Transverse colon (tissue), 4 donors: Measurements from ENCODE around the gene JAKMIP3. TPM values are rescaled to one million over a fixed set of nuclear protein-coding genes. Genes with fewer than 3 reads are reported as not detected.

ENCODE experiments used
- DNase-seq: peaks from one replicate; pipeline ENCODE4 v3.0.0-alpha.2; 2019
- H3K27ac ChIP-seq, 4 donors: fragments of 200-600 bp; sonication (generic); 2 replicates each; pipeline ENCODE4 v1.5.1; 2016 to 2018; ENCODE audit warnings: inconsistent platforms in 4 of 4
- H3K27me3 ChIP-seq: fragments of 200-600 bp; sonication (generic); 2 replicates; pipeline ENCODE4 v1.5.1; 2017; ENCODE audit warnings: inconsistent platforms
- H3K36me3 ChIP-seq, 4 donors: fragments of 200-600 bp; sonication (generic); 2 replicates each; pipeline ENCODE4 v1.5.1; 2017 to 2019; ENCODE audit warnings: inconsistent platforms in 4 of 4
- H3K4me1 ChIP-seq, 4 donors: fragments of 200-600 bp; sonication (generic); 2 replicates each; pipeline ENCODE4 v1.5.1; 2017 to 2020; ENCODE audit warnings: inconsistent platforms in 4 of 4
- H3K4me3 ChIP-seq, 4 donors: fragments of 200-600 bp; sonication (generic); 1 replicate in 1 of 4; 2 replicates in 3 of 4; pipeline versions ENCODE4 v1.5.1 to v1.6.1; 2017 to 2019; ENCODE audit warnings: inconsistent platforms in 4 of 4
- H3K9me3 ChIP-seq, 2 donors: fragments of 200-600 bp; sonication (generic); 2 replicates each; pipeline ENCODE4 v1.5.1; 2017 to 2019; ENCODE audit warnings: inconsistent platforms in 2 of 2
- CTCF ChIP-seq, 5 experiments: fragments of 200-600 bp in 3 of 5; fragments of 450-650 bp in 2 of 5; sonication (generic) in 3 of 5; IDR thresholded peaks; 1 replicate in 2 of 5; 2 replicates in 3 of 5; pipeline ENCODE4 v1.5.1; 2016 to 2017; ENCODE audit warnings: antibody characterized with exemption in 5 of 5, inconsistent platforms in 3 of 5, mild to moderate bottlenecking in 2 of 5, moderate library complexity in 1 of 5
- EP300 ChIP-seq: sonication (generic); formaldehyde crosslinking; IDR thresholded peaks from one replicate; pipeline ENCODE4 v1.6.1; 2017; ENCODE audit warnings: antibody characterized with exemption, low read depth
- POLR2A ChIP-seq: fragments of 450-650 bp; IDR thresholded peaks from one replicate; pipeline ENCODE4 v1.6.1; 2016; ENCODE audit warnings: antibody characterized with exemption, mild to moderate bottlenecking, moderate library complexity
- POLR2AphosphoS5 ChIP-seq, 3 donors: sonication (generic); formaldehyde crosslinking; IDR thresholded peaks; one replicate each; pipeline ENCODE4 v1.6.1; 2016; ENCODE audit warnings: antibody characterized with exemption in 3 of 3
- WGBS, 2 donors: methylation state at CpG; one replicate each; pipeline ENCODE4 v1.1.5; 2018; ENCODE audit warnings: low coverage in 1 of 2; 5-methylcytosine and 5-hydroxymethylcytosine counted together
- in situ Hi-C, 4 donors: fragments of 200-750 bp; cut with MboI; loops; one replicate each; pipeline versions ENCODE4 v1.15.0 to v1.15.1; 2017; ENCODE audit warnings: low sequenced_read_pairs in 3 of 4, low pct_ligation_motif_present in 1 of 4, low pct_unique_long_range_greater_than_20kb in 1 of 4
- intact Hi-C: fragments of 100-400 bp; cut with DNase I; formaldehyde crosslinking; loops from one replicate; pipeline ENCODE4 v1.15.1; 2023; ENCODE audit warnings: low total_unique reads
- total RNA-seq, 4 donors: library from RNA; depleted of rRNA; stranded (reverse); fragments of >200 nt; gene quantifications; one replicate each; pipeline ENCODE4 v1.1.0, GENCODE V29; 2016

Gene JAKMIP3
- total RNA-seq, 4 donors from 2014 or later = 0.14 to 1.1 (median 0.28) TPM

DNA sequence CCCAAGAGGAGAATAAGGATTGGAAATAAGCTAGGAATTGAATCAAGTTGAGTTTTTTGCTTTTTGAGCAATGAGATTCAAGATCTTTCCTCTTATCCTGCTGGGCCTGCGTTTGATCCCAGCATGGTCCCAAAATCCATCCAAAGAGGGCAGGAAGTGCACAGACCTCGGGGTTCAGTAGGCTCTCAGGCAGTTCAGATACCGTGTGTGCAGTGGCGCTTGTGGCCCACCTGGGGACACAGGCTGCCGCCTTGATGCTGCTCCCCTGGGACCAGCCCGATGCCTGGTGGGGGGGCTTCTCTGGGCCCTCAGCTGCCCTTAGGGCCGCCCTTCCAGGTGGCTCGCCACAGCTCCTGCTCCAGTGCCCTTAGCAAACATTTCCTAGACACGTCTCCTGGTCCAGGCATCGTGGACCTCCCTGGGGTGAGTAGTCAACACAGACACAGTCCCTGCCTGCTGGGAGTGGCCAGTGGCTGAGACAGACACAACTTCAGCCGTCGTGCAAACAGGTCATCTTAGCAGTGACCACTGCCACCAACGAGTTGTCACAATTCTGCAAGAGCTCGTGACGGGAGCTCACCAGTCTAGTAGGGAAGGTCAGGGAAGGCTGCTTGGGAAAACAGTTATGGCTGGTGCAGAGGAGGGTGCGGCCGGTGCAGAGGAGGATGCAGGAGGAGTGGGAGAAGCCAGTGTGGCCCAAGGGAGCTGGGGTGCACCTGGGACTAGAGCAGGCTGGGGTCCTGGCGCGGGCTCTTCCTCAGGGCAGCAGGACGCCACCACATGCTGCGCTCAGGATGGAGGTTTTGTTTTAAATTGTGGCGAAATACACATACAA, 21.7 kb upstream of the JAKMIP3 start:
- in situ Hi-C loops (no loop called here), intact Hi-C loops (no loop called here)

GRCh38 chr10:132044803-132045202, 20.9 kb upstream of the JAKMIP3 start:
- H3K4me3 ChIP-seq = no peak overlapping the region
- H3K9me3 ChIP-seq = no peaks in the 10 kb centered on the region
- intact Hi-C loops = no loop called here
- DNase-seq = no peak
- H3K4me1 ChIP-seq = no peaks in the 10 kb centered on the region
- H3K36me3 ChIP-seq = no peaks in the 10 kb centered on the region
- H3K27me3 ChIP-seq = peaks cover 23% of the 10 kb centered on the region
- no peak overlapping the region for H3K27ac ChIP-seq
- TF ChIP-seq POLR2AphosphoS5 (IDR thresholded peaks at IDR 0.05) (no peak), POLR2A (no peak), CTCF (IDR thresholded peaks at IDR 0.05) (no peak), EP300 (no peak)
- 80 to 81% methylated on average over 9 to 18 of the region's 18 CpGs for whole genome bisulfite sequencing, 2 donors
- in situ Hi-C loops = no loop called here

More for the DNA sequence above, 21.7 kb upstream of the JAKMIP3 start:
- H3K9me3 ChIP-seq = no peaks in the 10 kb centered on the region
- H3K4me3 ChIP-seq = no peak overlapping the region
- no peaks in the 10 kb centered on the region for H3K36me3 ChIP-seq
- no peaks in the 10 kb centered on the region for H3K4me1 ChIP-seq
- DNase-seq = no peak
- H3K27me3 ChIP-seq = peaks cover 27% of the 10 kb centered on the region
- 20 to 58% methylated on average over 1 to 22 of the region's 22 CpGs for WGBS, 2 donors
- TF ChIP-seq CTCF (IDR thresholded peaks at IDR 0.05) (no peak), POLR2AphosphoS5 (IDR thresholded peaks at IDR 0.05) (no peak), POLR2A (no peak), EP300 (no peak)
- no peak overlapping the region for H3K27ac ChIP-seq

DNA sequence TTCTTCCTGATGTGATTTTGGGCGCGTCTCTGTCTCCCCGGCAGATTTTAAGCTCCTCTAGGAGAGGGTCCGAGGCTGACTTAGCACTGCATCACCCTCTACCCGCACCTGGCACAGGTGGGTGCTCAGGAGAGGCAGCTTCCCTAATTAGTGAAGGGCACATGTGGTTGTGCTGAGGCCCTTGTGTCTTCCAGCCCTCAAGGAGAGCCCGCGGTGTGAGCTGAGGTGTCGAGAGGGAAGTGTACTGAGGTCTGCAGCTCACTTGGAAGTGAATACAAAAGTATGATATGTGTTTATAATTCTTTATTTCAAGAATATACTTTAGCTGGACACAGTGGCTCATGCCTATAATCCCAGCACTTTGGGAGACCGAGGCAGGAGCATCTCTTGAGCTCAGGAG, 20.4 kb upstream of the JAKMIP3 start:
- no peaks in the 10 kb centered on the region for H3K4me1 ChIP-seq
- H3K9me3 ChIP-seq = no peaks in the 10 kb centered on the region
- TF ChIP-seq POLR2AphosphoS5 (IDR thresholded peaks at IDR 0.05) (no peak), POLR2A (no peak), EP300 (no peak), CTCF (IDR thresholded peaks at IDR 0.05) (no peak)
- no peak for DNase-seq
- H3K27ac ChIP-seq = no peak overlapping the region
- WGBS, 2 donors = 90 to 98% methylated on average over 7 to 9 of the region's 9 CpGs
- no peaks in the 10 kb centered on the region for H3K36me3 ChIP-seq
- no peak overlapping the region for H3K4me3 ChIP-seq
- in situ Hi-C loops (no loop called here), intact Hi-C loops (no loop called here)
- peaks cover 23% of the 10 kb centered on the region for H3K27me3 ChIP-seq

DNA sequence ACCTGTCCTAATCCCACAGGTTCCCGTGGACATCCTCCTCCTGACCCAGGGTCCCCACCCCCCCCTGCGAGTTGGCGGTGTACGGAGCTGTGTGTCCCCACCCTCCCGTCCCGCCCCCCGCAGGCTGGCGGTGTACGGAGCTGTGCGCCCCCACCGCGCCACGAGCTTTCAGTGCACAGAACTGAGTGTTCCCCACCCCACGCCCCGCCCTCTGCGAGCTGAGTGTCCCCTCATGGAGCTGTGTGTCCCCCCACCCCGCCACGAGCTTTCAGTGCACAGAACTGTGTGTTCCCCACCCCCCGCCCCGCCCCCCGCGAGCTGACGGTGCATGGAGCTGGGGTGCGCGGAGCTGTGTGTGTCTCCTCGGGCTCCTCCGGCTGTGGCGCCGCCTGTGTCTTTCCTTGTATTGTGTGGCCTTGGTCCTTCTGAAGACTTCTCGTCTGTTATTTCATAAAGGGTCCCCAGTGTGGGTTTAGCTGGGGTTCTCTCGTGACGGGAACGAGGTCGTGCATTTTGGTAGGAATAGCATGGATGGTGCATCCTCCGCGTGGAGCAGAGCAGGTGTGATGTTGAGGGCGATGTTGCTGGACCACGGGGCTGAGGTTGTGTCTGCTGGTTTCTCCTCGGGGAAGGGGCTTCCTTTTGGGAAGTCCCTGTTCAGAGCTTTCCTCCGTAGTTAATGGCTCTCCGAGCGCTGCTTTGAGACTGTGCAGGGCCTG, 18.0 kb upstream of the JAKMIP3 start:
- Histone ChIP-seq H3K36me3 (no peaks in the 10 kb centered on the region), H3K9me3 (peaks cover 12 to 16% of the 10 kb centered on the region in 2 donors), H3K27me3 (peaks cover 22% of the 10 kb centered on the region), H3K4me3 (no peak overlapping the region), H3K27ac (no peak overlapping the region), H3K4me1 (no peaks in the 10 kb centered on the region)
- in situ Hi-C loops = no loop called here
- TF ChIP-seq POLR2AphosphoS5 (IDR thresholded peaks at IDR 0.05) = no peak
- no peak for TF ChIP-seq POLR2A
- no peak for TF ChIP-seq EP300
- TF ChIP-seq CTCF (IDR thresholded peaks at IDR 0.05) = no peak
- DNase-seq = no peak
- intact Hi-C loops = no loop called here
- WGBS, 2 donors = 83 to 95% methylated on average over 4 to 32 of the region's 42 CpGs
